C4-2B (cell line): ENCODE measurements around the gene TSBP1.

Experiments
- CTCF ChIP-seq: fragments of 450-650 bp; conservative IDR thresholded peaks from 2 replicates; pipeline ENCODE4 v1.5.1; 2017; ENCODE audit warnings: mild to moderate bottlenecking
- ZFX ChIP-seq: fragments of 450-650 bp; IDR thresholded peaks from 2 replicates; pipeline ENCODE4 v1.6.1; 2017

GRCh38 chr6:32247401-32247800 lies 124.3 kb downstream of the TSBP1 start:
- no peak for TF ChIP-seq CTCF
- no peak for TF ChIP-seq ZFX
